Endothelial cell of umbilical vein (primary cell): Measurements from ENCODE around the gene TBC1D21.

Experiments
- CTCF ChIP-seq, 2 donors: IDR thresholded peaks; 1 replicate in 1 of 2; 2 replicates in 1 of 2; pipeline ENCODE4 v1.5.1; 2011; ENCODE audit warnings: low read length in 2 of 2, mild to moderate bottlenecking in 2 of 2, moderate library complexity in 2 of 2, control low read depth in 1 of 2, inconsistent platforms in 1 of 2, low read depth in 1 of 2; ENCODE audit not compliant: insufficient read depth in 1 of 2; ENCODE audit errors: extremely low read depth in 1 of 2
- EZH2 ChIP-seq: IDR thresholded peaks from 2 replicates; pipeline ENCODE4 v1.6.1; 2012; ENCODE audit warnings: borderline replicate concordance, low read depth, mild to moderate bottlenecking, moderate library complexity, low read length, inconsistent platforms; ENCODE audit not compliant: severe bottlenecking
- MAX ChIP-seq: IDR thresholded peaks from 2 replicates; pipeline ENCODE4 v1.6.1; 2011; ENCODE audit not compliant: insufficient read depth, insufficient read length
- MYC ChIP-seq: IDR thresholded peaks from one replicate; pipeline ENCODE4 v1.6.1; 2011; ENCODE audit warnings: mild to moderate bottlenecking, low read depth, low read length
- POLR2A ChIP-seq: IDR thresholded peaks from 2 replicates; pipeline ENCODE4 v1.6.1; 2012; ENCODE audit warnings: low read depth, mild to moderate bottlenecking, control low read depth, low read length

- TF ChIP-seq CTCF (IDR thresholded peaks at IDR 0.05; ENCODE audit: extremely low read depth in 1 of 2, insufficient read depth in 1 of 2, low read depth in 1 of 2, low read length in 2 of 2) (no peak), EZH2 (no peak), POLR2A (no peak), MYC (no peak), MAX (no peak)
These were observed 36.5 kb upstream of the TBC1D21 start for GRCh38 chr15:73836845-73837244.
